Esophagus squamous epithelium (tissue), 5 donors: ENCODE results near the gene GPALPP1. TPM values are rescaled to one million over a fixed set of nuclear protein-coding genes. Genes with fewer than 3 reads are reported as not detected.

Experiments
- DNase-seq: peaks from one replicate; lab custom pipeline; 2025; lab: John Stamatoyannopoulos, UW
- H3K27ac ChIP-seq, 4 donors: fragments of 200-600 bp; sonication (generic); one replicate each; pipeline ENCODE4 v1.5.1; 2016 to 2019; ENCODE audit warnings: mild to moderate bottlenecking in 1 of 4
- H3K27me3 ChIP-seq, 4 donors: fragments of 200-600 bp; sonication (generic); 1 replicate in 3 of 4; 2 replicates in 1 of 4; pipeline versions ENCODE4 v1.5.1 to v1.6.0; 2017 to 2021; ENCODE audit warnings: antibody characterized with exemption in 1 of 4
- H3K36me3 ChIP-seq, 3 donors: fragments of 200-600 bp; sonication (generic); one replicate each; pipeline ENCODE4 v1.5.1; 2016 to 2019
- H3K4me1 ChIP-seq, 3 donors: fragments of 200-600 bp; sonication (generic); one replicate each; pipeline ENCODE4 v1.5.1; 2017 to 2019
- H3K4me3 ChIP-seq, 4 donors: fragments of 200-600 bp; sonication (generic); 1 replicate in 3 of 4; 2 replicates in 1 of 4; pipeline ENCODE4 v1.5.1; 2016 to 2019; ENCODE audit warnings: mild to moderate bottlenecking in 2 of 4, moderate library complexity in 1 of 4
- H3K9me3 ChIP-seq, 3 donors: fragments of 200-600 bp; sonication (generic); one replicate each; pipeline ENCODE4 v1.5.1; 2016 to 2019
- CTCF ChIP-seq, 6 experiments: fragments of 450-650 bp in 4 of 6; fragments of 200-600 bp in 2 of 6; sonication (generic) in 2 of 6; IDR thresholded peaks; one replicate each; pipeline ENCODE4 v1.5.1; 2016 to 2019; ENCODE audit warnings: antibody characterized with exemption in 6 of 6, mild to moderate bottlenecking in 4 of 6, moderate library complexity in 4 of 6
- POLR2A ChIP-seq, 4 donors: fragments of 450-650 bp; IDR thresholded peaks; one replicate each; pipeline ENCODE4 v1.6.1; 2017; ENCODE audit warnings: antibody characterized with exemption in 4 of 4, mild to moderate bottlenecking in 4 of 4, moderate library complexity in 3 of 4
- WGBS, 2 donors: methylation state at CpG; one replicate each; pipeline ENCODE4 v1.1.5; 2018; 5-methylcytosine and 5-hydroxymethylcytosine counted together
- intact Hi-C: fragments of 100-400 bp; cut with DNase I; formaldehyde crosslinking; loops from one replicate; pipeline ENCODE4 v1.15.0; 2022
- total RNA-seq, 4 donors: library from RNA; depleted of rRNA; stranded (reverse); fragments of >200 nt; gene quantifications; one replicate each; pipeline ENCODE4 v1.1.0, GENCODE V29; 2016
- donor health status: DM: yes; HTN: yes; CAD: no.

Gene GPALPP1
- total RNA-seq, 4 donors from 2014 or later: 10.5 to 29.6 (median 14.4) TPM

GRCh38 chr13:45048890-45049407 lies 59.6 kb downstream of the GPALPP1 start:
- H3K4me3 ChIP-seq: no peak overlapping the region
- H3K4me1 ChIP-seq: peaks cover 0 to 20% (median 0%) of the 10 kb centered on the region in 3 donors
- H3K36me3 ChIP-seq: no peaks in the 10 kb centered on the region
- TF ChIP-seq CTCF (IDR thresholded peaks at IDR 0.05) (no peak), POLR2A (IDR thresholded peaks at IDR 0.05) (no peak)
- intact Hi-C loops: no loop called here
- H3K9me3 ChIP-seq: no peaks in the 10 kb centered on the region
- H3K27me3 ChIP-seq: no peaks in the 10 kb centered on the region
- WGBS, 2 donors: 60 to 75% methylated on average over 6 of the region's 6 CpGs
- no peak overlapping the region for H3K27ac ChIP-seq
- no peak for DNase-seq

GRCh38 chr13:45049478-45049877 lies 60.1 kb downstream of the GPALPP1 start:
- Histone ChIP-seq H3K4me1 (peaks cover 0 to 25% (median 0%) of the 10 kb centered on the region in 3 donors), H3K27ac (no peak overlapping the region), H3K27me3 (no peaks in the 10 kb centered on the region), H3K36me3 (no peaks in the 10 kb centered on the region), H3K9me3 (no peaks in the 10 kb centered on the region), H3K4me3 (no peak overlapping the region)
- intact Hi-C loops: no loop called here
- DNase-seq: no peak
- WGBS, 2 donors: 87 to 92% methylated on average over 3 of the region's 3 CpGs
- TF ChIP-seq POLR2A (IDR thresholded peaks at IDR 0.05) (no peak), CTCF (IDR thresholded peaks at IDR 0.05) (no peak)

- H3K27ac ChIP-seq: no peak overlapping the region
- H3K36me3 ChIP-seq: no peaks in the 10 kb centered on the region
- TF ChIP-seq CTCF (IDR thresholded peaks at IDR 0.05) (no peak), POLR2A (IDR thresholded peaks at IDR 0.05) (no peak)
- no peak for DNase-seq
- H3K4me1 ChIP-seq: peaks cover 0 to 42% (median 18%) of the 10 kb centered on the region in 3 donors
- 40 to 45% methylated on average over 5 of the region's 5 CpGs for WGBS, 2 donors
- no peak overlapping the region for H3K4me3 ChIP-seq
- H3K27me3 ChIP-seq: no peaks in the 10 kb centered on the region
- intact Hi-C loops: no loop called here
- H3K9me3 ChIP-seq: no peaks in the 10 kb centered on the region
Observed at GRCh38 chr13:45051315-45051714, 62.0 kb downstream of the GPALPP1 start.

- Histone ChIP-seq H3K27ac (peak overlapping the region; percentile 83 to 91 (median 88)), H3K4me1 (peaks cover 0 to 34% (median 19%) of the 10 kb centered on the region in 3 donors), H3K27me3 (no peaks in the 10 kb centered on the region), H3K4me3 (peak overlapping the region; percentile 2 to 15 (median 11)), H3K36me3 (no peaks in the 10 kb centered on the region), H3K9me3 (no peaks in the 10 kb centered on the region)
- intact Hi-C loops: no loop called here
- WGBS, 2 donors: 28 to 30% methylated on average over 8 of the region's 8 CpGs
- TF ChIP-seq POLR2A (IDR thresholded peaks at IDR 0.05) (no peak), CTCF (IDR thresholded peaks at IDR 0.05) (no peak)
- DNase-seq: no peak
Observed at GRCh38 chr13:45055198-45055901, 66.0 kb downstream of the GPALPP1 start.

GRCh38 chr13:45055902-45056648 lies 66.7 kb downstream of the GPALPP1 start:
- intact Hi-C loops: no loop called here
- Histone ChIP-seq H3K4me3 (peak overlapping the region; percentile 2 to 15 (median 11)), H3K4me1 (peaks cover 0 to 34% (median 19%) of the 10 kb centered on the region in 3 donors), H3K36me3 (no peaks in the 10 kb centered on the region), H3K27ac (peak overlapping the region; percentile 83 to 91 (median 88)), H3K9me3 (no peaks in the 10 kb centered on the region), H3K27me3 (no peaks in the 10 kb centered on the region)
- TF ChIP-seq CTCF (IDR thresholded peaks at IDR 0.05) (no peak), POLR2A (IDR thresholded peaks at IDR 0.05) (no peak)
- WGBS, 2 donors: 11 to 17% methylated on average over 7 of the region's 7 CpGs
- DNase-seq: no peak
